ENCODE data around the gene PLCH1. TPM values are rescaled to one million over a fixed set of nuclear protein-coding genes. Genes with fewer than 3 reads are reported as not detected.

PLCH1 gene
- total and polyA plus RNA-seq, 3 donors from 2014 or later, result 23.2 to 32.1 (median 29.3) TPM

DNA sequence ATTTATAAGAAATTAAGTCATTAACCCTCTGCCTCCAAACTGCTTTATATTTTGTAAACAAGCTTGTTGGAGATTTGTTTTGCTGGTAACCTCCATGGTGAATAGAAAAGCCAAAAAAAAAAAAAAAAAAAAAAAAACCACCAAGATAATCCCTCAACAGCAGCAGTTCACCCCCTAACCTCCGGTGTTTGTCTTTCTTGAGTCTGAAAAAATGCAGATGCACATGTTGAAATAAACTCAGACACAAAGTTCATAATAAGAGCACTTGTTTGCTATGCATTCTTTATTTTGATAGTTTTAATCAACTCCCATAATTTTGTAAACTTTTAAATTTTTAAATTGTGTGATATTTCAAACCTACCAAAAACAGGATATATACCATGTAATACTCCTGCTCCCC is 1.8 kb upstream of the PLCH1 start:
- Histone ChIP-seq H3K27ac (no peak overlapping the region), H3K4me3 (no peak overlapping the region), H3K27me3 (no peaks in the 10 kb centered on the region), H3K4me1 (no peaks in the 10 kb centered on the region), H3K9me3 (no peaks in the 10 kb centered on the region), H3K36me3 (ENCODE audit: low read depth, missing control alignments) (no peaks in the 10 kb centered on the region)
- 98 to 100% methylated on average over 1 of the region's 1 CpG for WGBS, 2 donors
- intact Hi-C loops (cut with DNase I; ENCODE audit: low total_unique reads), result no loop called here
- no peak for DNase-seq
- TF ChIP-seq POLR2A (IDR thresholded peaks at IDR 0.05), result no peak
- TF ChIP-seq, protein P1, sequence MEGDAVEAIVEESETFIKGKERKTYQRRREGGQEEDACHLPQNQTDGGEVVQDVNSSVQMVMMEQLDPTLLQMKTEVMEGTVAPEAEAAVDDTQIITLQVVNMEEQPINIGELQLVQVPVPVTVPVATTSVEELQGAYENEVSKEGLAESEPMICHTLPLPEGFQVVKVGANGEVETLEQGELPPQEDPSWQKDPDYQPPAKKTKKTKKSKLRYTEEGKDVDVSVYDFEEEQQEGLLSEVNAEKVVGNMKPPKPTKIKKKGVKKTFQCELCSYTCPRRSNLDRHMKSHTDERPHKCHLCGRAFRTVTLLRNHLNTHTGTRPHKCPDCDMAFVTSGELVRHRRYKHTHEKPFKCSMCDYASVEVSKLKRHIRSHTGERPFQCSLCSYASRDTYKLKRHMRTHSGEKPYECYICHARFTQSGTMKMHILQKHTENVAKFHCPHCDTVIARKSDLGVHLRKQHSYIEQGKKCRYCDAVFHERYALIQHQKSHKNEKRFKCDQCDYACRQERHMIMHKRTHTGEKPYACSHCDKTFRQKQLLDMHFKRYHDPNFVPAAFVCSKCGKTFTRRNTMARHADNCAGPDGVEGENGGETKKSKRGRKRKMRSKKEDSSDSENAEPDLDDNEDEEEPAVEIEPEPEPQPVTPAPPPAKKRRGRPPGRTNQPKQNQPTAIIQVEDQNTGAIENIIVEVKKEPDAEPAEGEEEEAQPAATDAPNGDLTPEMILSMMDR (IDR thresholded peaks at IDR 0.05), result no peak

DNA sequence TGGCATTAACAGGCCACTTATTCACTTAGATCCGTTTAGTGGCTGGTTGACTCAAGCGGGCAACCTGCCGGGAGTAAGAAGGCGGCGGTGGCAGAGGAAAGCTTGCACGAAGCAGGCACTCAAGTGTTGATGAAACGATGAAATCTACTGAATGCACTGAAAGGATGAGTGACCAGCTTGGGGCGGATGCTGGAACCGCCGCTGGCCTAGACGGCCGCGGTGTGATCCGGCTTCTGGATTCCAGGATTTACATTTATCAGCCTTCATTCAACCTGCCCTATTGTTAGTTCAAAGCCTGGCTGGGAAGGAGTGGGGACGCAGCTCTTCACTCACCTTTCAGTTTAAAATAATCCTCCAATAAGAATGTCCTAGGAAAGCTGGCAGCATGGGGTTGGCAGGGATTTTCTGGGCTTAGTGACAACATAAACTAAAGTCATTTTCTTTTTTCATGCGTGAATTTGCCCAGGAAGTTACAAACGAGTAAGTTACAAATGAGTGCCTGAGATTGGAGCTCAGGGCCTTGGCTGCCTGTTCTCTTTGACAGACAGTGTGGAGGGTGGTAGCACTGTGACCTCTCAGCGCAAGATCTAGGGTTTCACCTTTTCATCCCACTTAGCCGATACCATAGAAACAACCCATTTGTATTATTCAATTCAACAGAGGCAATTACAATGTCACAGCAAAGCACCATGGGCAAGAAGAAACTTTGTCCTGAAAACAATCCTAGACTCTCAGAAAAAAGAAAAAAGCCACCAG is 1.1 kb upstream of the PLCH1 start:
- WGBS, 2 donors, result 35 to 36% methylated on average over 19 of the region's 19 CpGs

DNA sequence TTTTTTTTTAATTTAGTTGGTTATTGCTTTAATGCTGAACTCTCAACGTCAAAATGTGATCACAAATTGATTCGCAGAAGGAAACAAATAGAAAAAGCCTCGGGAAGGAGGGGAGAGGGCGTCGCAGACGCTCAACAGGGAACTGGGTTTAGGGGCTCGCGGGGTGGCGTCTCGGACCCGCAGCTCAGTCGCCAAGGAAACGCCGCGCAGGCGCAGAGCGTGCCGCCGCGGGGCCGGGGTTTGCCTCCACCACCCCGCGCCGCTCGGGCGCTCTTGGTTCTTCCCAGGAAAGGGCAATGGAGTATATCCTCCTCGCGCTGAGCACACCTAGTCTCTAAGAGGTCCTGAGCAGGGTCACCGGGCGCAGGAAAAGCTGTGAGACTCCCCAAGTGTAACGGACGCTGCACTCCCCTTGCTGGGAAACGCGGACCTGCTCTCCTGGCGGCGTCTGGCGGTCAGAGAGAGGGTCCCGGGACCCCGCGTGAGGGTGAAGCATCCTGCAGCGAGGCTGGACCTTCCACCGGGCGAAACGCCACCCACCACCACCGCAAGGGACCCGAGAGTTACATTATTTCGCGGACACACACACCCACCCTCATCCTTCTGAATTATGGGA is 753 bp downstream of the PLCH1 start:
- Histone ChIP-seq H3K4me3 (peak overlapping the region; percentile 61 to 69), H3K27ac (no peak overlapping the region), H3K4me1 (no peaks in the 10 kb centered on the region), H3K9me3 (no peaks in the 10 kb centered on the region), H3K27me3 (no peaks in the 10 kb centered on the region), H3K36me3 (ENCODE audit: low read depth, missing control alignments) (no peaks in the 10 kb centered on the region)
- 0 to 1% methylated on average over 17 to 41 of the region's 48 CpGs for WGBS, 2 donors
- TF ChIP-seq, protein P1 (IDR thresholded peaks at IDR 0.05), result no peak
- no peak for TF ChIP-seq POLR2A (IDR thresholded peaks at IDR 0.05)
- DNase-seq, result peak; percentile 80
- intact Hi-C loops (cut with DNase I; ENCODE audit: low total_unique reads), result no loop called here

More for the DNA sequence above, 1.1 kb upstream of the PLCH1 start:
- Histone ChIP-seq H3K36me3 (ENCODE audit: low read depth, missing control alignments) (no peaks in the 10 kb centered on the region), H3K27ac (no peak overlapping the region), H3K27me3 (no peaks in the 10 kb centered on the region), H3K4me1 (no peaks in the 10 kb centered on the region), H3K9me3 (no peaks in the 10 kb centered on the region), H3K4me3 (peak overlapping the region; percentile 61 to 69)
- TF ChIP-seq, protein P1 (IDR thresholded peaks at IDR 0.05), result no peak
- TF ChIP-seq POLR2A (IDR thresholded peaks at IDR 0.05), result no peak
- DNase-seq, result peak; percentile 21
- intact Hi-C loops (cut with DNase I; ENCODE audit: low total_unique reads), result no loop called here

DNA sequence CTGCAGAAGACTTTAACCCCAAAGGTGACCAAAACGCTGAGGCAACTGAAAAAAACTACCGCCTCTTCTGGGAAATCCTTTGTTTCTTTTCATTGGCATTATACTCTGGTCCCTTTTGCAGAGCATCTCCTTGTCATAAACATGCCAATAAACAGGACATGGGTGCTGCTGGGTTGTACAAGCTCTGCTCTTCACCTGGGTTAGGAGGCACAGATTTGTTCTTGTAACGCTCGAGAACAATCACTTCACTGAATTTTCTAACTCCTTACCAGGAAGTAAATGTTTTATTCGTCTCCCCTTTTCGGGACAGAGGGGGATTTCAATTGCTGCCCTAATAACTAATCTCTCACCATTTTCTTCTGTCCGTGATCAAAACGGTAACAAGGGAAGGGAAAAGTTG is 1.3 kb downstream of the PLCH1 start:
- peak overlapping the region; percentile 61 to 69 for H3K4me3 ChIP-seq
- 9 to 10% methylated on average over 8 of the region's 8 CpGs for WGBS, 2 donors
- no peaks in the 10 kb centered on the region for H3K36me3 ChIP-seq (ENCODE audit: low read depth, missing control alignments)
- no peaks in the 10 kb centered on the region for H3K27me3 ChIP-seq
- no peak for DNase-seq
- no peaks in the 10 kb centered on the region for H3K9me3 ChIP-seq
- H3K4me1 ChIP-seq, result no peaks in the 10 kb centered on the region
- H3K27ac ChIP-seq, result no peak overlapping the region
- intact Hi-C loops (cut with DNase I; ENCODE audit: low total_unique reads), result no loop called here
- TF ChIP-seq, protein P1 (IDR thresholded peaks at IDR 0.05), result no peak
- TF ChIP-seq POLR2A (IDR thresholded peaks at IDR 0.05), result no peak
